HS-5 (cell line): Measurements from ENCODE around the gene DDX10.

Experiments used
- DNase-seq: peaks from one replicate; pipeline ENCODE4 v3.0.0-alpha.2; 2012; ENCODE audit warnings: low read depth

The DDX10 gene

DNA sequence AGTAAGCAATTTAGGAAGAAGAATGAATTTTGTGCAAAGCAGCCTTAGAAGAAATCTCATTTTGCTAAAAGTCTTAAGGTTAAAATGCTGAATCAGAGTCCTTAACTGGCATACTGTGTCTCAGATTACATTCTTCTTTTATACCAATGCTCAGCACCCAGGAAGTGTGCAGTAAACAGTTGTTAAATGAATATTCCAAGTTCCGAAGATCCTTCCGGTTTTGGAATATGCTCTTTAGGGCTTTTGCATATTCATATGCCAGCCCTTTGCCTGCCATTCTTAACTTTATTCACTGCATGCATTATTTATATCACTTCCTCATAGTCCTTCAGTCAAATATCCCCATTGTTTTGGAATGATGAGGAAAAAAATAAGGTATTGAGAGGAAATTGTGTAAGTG is 242.0 kb downstream of the DDX10 start:
- DNase-seq = no peak

DNA sequence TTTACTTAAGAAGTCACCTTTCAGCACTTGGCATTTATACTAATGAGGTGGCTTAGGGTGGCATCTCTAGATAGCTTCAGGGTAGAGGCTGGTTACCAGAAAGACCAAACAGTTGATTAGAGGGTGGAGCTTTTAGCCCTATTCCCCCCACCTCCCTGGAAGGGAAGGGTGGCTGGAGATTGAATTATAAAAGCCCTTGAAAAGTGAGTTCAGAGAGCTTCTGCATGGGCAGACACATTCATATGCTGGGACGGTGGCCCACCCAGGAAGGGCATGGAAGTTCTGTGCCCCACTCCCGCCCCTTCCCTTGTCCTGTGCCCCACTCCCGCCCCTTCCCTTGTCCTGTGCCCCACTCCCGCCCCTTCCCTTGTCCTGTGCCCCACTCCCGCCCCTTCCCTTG is 244.2 kb downstream of the DDX10 start:
- DNase-seq = no peak

DNA sequence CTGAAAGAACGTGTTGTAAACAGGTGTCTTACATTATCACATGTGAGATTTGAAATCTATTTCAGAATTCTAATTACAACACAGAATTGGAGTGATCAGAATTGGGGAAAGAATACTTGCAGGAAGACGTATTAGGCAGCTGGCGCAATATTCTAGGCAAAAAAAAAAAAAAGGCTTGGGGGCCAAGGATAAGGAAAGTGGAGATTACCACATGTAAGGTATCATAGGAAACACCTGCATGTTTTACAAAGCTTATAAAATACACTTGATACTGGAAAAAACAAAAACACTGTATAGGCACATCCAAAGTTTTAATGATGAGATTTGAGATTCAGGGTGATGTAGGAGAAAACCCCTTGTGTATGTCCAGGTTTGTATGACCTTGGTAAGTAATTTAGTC is 245.1 kb downstream of the DDX10 start:
- DNase-seq = no peak

DNA sequence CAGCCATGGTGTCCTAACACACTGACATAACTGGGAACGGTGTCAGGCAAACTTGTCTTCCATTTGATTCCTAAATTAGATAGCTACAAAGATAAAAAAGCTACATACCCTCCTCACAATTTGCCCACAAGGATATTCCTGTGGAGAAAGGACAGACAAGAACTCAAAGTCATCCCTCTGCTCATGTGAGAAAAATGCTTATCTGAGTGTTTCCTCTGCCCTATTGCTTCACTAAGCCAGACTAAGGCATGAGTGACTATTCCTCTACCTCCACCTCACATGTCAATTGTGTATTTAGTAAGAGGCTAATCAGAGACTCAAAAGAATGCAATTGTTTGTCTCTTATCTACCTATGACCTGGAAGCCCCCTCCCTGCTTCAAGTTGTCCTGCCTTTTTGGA is 247.7 kb downstream of the DDX10 start:
- DNase-seq = no peak

DNA sequence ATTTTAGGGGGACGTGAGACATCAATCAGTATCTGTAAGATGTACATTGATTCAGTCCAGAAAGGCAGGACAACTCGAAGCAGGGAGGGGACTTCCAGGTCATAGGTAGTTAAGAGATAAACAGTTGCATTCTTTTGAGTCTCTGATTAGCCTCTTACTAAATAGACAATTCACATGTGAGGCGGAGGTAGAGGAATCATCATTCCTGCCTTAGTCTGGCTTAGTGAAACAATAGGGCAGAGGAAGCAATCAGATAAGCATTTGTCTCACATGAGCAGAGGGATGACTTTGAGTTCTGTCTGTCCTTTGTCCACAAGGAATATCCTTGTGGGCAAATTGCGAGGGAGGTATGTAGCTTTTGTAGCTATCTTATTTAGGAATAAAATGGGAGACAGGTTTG is 248.3 kb downstream of the DDX10 start:
- no peak for DNase-seq

DNA sequence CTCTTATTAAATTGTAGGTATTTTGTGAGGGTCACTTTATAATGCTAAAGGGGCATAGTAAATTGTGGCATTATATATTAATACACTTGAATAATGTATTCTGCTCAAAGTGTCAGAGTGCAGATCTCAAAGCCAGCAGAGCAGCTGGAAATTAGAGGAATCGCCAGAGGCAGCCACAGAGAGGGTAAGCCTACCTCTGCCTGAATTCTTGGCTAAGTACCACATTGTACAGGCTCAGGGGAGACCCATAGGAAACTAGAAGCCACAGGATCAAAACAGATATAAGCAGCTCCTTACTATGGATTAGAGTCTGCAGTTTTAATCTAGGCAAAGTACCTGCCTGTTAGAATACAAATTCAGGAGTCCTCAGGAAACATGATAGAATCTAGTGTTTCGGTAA is 249.3 kb downstream of the DDX10 start:
- no peak for DNase-seq

DNA sequence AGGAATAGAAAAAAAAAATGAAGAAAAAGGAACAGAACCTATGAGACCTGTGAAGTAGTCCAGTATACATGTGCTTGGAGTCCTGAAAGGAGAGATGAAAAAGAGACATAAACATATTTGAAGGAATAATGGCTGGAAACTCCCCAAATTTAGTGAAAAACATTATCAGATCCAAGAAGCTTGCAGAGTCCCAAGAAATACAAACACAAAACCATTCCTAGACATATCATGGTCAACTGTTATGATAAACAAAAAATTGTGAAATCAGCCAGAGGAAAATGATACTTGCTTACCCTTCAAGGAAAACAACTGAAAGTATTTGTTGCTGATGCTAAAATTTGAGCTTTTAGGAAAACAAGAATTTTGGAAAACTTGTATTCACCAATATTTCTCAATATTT is 250.1 kb downstream of the DDX10 start:
- no peak for DNase-seq

DNA sequence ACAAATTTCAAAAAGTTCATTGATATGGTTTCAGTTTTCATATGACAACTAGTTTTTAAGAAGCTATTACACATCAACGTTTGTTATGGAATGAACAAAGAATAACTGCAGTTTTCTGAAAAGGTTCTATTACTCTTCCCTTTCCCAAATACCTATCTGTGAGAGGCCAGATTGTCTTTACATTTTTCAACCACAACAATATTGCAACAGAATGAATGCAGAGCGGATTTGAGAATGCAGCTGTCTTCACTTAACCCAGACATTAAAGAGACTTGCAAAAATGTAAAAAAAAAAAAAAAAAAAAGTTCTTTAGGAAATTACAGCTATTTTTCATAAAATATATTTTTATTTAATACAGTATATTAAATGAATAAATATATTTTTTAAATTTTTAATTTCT is 250.8 kb downstream of the DDX10 start:
- no peak for DNase-seq

DNA sequence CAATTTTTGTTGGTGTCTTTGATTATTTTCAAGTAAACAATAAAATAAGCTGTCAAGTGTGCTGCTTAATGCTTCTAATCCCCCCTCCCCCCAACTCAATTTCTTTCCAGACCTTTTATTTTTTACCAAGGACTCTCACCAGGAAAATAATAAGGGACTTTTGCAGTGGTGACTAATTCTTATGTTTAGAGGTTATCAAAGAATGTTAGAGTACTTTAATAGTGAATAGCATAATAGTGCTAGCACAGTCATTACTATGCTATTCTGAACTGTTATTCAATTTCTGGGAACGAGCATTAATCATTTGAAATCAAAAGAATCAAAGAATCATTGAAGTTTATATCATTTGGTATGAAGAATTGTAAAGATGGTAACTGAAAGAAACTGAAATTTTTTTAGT is 251.4 kb downstream of the DDX10 start:
- DNase-seq = no peak

DNA sequence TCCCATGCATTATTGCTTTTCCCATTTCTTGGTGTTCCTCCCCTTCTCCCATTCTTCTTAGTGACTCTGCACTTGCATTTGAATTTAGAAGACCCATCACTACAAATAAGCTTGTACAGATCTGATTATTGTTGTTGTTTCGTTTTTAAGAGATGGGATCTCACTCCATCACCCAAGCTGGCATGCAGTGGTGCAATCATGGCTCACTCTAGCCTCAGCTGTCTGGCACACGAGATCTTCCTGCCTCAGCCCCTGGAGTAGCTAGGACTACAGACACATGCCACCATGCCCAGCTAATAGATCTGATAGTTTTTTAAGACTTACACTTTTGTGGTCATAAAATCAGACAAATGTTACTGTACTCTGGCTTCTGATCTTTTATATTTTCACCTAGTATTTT is 252.1 kb downstream of the DDX10 start:
- DNase-seq = no peak

DNA sequence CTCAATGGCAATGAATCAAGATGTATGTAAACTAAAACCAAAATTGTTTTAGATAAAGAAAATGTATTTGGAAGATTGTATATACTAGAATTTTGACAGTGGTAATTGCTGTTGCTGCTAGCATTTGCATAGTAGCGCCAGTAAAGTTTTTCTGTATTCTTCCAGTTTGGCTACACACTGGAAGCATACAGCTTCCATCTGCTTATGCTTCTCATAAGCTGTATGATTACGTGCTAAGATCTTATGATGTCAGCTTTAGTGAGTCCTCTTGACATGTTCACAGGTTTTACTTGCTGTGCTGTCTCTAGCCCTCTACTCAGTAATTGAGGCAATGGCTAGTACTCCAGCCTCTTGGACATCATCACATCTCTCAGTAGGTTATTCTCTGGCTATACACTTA is 256.3 kb downstream of the DDX10 start:
- no peak for DNase-seq

DNA sequence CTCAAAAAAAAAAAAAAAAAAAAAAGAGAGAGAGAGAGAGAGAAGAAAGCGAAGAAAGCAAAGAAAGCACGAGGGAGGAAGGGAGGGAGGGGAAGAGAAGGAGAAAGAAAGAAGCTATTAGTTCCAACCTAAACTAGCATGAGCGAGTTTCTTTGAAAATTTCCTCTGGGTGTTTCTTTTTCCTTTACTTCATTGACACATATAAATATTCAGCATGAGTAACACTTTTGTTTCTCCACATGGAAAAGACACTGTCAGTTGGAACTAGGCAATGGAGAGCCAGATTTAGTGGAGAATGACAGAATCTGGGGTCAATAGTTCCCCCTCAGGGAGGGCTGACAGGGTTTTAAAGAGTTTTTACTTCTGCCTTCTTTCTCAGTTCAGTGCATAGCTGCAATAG is 257.4 kb downstream of the DDX10 start:
- DNase-seq = no peak

DNA sequence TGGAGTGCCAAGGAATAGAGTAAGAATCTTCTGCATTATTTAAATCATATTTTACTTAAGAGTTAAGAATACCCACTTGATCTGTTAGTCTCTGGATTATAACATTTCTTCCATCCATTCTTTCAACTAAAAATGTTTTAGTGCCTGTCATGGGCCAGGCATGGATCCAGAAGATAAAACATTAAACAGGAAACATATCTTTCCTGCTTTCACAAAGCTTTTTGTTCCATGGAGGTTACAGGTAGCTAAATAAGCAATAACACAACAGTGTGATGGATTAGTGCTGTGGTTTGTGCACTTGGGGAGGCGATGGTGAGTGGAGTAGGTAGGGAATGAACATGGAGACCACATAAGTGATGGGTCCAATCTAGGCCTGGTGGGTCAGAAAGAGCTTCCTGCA is 258.5 kb downstream of the DDX10 start:
- DNase-seq = no peak

DNA sequence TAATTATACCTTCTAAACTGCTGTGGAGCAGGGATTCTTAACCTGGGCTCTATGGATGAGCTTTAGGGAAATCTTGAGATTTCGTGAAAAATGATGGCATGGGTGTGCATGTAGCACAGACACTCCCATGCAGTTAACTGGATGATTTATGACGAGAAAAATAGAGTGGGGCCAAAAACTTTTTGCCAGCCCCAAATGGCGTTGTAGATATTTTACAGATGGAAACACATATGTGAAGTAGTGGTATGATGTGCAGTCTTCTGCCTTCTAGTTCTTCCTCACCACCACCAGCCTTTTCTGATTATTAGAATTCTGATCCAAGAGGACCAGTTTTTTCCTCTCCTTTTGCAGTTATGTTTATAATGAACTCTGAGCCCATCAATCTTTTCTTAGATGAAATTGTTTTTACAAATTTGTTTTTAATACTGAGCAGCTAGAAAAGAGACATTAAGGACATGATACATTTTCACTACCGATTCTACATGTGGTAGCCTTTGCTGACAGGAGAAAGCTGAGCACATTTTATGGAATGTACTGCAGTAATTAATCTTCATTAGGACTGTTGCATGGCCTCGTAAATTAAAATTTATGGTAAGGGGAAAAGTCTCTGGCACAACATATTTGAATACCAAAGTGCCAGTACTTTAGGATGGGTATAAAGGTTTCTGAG is 261.4 kb downstream of the DDX10 start:
- no peak for DNase-seq

DNA sequence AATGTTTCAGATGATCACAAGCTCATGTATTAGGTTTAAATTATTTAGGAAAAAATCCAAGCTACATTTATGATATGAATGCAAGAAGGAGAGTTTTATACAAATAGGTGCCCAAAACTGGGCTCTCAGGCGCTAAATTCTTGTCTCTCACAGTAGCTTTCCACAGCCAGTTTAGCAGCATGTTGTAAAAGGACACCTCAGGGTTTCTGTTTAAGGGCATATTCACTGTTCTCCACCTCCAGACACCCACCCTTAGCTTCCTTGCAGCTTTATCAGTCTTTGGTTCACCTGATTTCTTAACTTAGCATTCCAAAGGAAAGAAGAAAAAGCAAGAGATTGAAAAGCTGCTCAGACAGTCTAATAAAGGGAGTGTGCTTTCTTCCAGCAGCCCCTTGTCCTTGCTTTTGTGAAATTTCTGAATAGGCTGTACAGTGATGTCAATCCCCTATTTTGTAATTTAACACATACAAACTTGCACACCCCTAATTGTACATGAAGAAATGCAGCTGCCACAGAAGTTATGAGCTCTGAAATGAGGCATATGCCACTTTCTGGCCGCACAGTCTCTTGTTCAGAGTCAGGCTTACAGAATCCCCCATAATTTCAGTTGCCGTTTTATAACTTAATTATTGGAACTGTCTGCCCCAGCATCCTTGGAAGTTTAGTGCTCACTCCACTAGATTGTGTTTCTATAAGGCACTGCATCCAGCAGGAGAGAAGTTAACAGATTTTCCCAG is 262.1 kb downstream of the DDX10 start:
- no peak for DNase-seq

DNA sequence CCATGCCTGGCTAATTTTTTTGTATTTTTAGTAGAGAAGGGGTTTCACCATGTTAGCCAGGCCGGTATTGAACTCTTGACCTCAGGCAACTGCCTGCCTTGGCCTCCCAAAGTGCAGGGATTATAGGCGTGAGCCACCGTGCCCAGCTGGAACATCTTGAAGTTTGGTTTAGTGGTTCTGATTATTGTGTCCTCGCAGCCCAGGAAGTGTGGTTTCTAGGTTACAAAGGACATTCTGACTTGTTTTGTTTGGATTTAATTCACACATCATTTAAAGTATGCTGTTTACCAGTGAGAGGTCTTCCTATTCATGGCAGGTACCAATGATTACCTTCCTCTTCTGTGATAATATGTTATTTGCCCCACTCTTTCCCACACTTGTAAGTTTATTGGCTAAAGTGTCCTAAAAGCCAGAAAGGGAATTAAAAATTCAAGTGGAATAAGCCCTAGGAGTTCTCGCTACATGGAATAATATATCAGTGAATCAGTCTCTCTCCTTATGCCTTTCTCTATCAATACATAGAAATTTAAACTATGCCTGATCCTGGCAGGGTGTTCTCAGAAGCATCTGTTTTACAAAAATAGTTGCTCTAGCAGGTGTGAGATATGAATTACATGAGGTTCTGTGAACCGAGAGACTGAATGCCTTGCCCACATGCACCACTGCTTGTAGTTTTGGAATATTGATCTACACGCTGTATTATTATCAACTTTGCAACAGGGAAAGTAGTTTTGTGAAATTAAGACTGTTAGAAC is 263.1 kb downstream of the DDX10 start:
- DNase-seq = no peak

DNA sequence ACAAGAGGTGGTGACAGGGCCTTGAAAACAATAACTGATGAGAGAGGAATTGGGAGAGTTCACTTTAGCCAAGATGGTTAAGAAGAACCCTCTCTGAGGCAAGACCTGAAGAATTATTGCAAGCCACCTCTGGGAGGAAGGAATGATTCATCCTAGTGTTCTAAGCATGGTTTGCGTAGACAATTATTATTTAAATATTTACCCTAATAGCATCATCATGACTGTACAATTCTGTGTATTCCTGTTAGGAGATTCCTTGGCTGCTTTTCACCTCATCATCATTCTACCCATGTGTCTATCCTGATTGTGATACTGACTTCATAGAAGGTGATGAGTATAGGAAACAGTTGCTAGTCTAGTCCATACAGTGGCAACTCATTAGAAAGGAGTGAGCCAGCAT is 264.4 kb downstream of the DDX10 start:
- peak; percentile 80 for DNase-seq

DNA sequence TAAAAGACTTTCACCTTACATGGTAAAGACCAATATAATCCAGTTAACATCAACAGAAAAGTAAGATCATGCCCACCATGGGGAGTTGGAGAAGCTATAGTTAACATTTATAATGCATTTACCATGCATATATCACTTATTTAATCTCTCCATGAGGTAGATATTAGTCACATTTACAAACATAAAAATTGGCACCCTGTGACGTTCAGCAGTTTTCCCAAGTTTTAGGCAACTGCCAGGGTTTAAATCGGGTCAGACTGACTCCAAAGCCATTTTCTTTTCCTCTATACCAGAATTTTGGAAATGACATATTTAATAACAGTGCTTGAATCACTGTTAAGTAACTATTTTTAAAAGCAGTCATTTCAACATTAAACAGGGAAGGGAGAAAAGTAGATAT is 266.3 kb downstream of the DDX10 start:
- no peak for DNase-seq

DNA sequence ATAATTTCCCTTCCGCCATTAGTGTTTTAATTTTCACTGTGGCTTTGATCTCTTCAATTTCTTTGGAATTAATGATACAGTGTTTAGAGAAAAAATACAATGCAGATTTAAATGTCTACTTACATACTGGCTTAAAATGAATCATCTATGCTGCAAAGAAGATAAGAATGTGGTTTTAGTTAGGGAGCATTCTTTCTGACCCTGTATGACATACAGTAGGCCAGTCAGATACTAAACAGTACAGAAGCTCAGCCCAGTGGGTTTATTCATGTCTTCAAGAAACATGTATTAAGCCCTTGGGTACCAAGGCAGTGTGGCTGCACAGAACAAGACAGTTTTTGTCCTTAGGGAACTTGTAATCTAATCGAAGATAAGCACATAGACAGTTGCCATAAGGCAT is 268.8 kb downstream of the DDX10 start:
- no peak for DNase-seq

DNA sequence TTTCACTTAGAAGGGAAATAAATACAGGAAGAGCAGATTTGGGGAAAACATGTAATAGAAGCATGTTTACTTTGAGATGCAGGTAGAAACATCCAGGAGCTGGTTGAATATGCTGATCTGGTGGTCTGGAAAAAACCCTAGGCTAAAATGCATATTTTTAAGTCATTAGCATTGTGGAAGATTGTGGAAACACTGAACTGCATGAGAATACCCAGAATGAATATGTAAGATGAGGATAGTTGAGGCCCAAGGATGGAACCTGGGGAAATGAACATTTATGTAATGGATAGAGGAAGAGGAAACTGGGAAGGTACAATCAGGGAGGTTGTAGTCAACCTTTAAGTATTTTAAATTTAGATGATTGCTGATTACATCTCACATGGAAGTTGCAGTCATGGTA is 269.4 kb downstream of the DDX10 start:
- DNase-seq = no peak

DNA sequence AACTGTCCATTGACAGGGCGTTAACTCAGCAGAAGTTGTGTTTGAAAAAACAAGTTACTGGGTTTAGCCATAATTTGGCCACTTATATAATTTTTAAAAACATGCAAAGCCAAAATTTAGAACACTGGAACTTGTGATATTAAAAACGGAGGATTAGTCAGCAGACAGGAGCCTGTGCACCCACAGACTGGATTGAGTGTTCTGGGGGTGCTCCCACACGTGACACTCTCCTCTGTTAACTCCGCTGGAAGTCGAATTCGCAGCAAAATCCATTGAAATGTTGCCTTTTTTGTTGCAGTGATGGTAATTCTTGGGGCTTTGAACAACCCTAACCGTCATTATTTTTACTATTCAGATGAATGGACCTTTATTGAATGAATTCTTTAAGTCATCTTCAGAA is 269.8 kb downstream of the DDX10 start:
- DNase-seq = no peak

DNA sequence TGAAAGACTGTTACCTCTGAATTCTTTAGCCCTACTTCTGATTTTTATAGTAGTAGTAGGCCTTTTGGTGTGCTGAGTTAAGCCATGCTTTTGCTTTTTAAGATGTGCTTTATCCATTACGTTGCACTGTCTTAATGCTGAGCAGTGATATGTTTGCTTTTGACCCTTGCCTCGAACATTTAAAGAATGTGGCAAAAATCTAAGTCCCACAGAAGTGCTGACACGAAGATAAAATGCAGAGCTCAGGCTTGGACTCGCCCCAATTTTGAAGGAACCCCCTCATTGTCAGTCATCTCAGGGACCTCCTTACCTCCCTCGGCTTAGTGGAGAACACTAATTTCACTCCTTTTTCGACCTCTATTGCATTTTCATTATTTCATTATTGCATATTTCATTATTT is 272.9 kb downstream of the DDX10 start:
- no peak for DNase-seq

DNA sequence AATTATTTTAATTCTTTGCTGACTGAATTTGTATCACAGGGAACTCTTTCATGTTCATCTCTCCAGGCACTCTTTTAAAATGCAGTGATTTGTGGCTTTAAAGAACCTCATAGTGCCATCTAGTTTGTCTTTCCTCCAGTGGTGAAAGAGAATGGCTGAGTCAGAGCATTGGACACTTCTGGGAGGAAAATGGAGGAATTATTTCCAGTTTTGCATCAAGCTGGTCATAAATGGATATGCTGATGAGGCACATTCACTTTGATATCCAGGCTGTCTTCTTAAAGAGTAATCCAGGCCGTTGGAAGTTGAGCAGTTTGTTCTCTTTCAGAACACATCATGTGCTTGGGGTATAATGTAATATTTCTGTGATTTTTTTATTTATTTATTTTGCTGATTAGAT is 273.7 kb downstream of the DDX10 start:
- no peak for DNase-seq
